Stomach smooth muscle (tissue), 2 donors: ENCODE measurements around the gene NOS3.

ENCODE experiments used
- H3K27ac ChIP-seq: one replicate; pipeline ENCODE4 v1.7.0; 2013; ENCODE audit warnings: mild to moderate bottlenecking, low read length, inconsistent platforms
- H3K27me3 ChIP-seq, 2 donors: one replicate each; pipeline ENCODE4 v1.7.0; 2013; ENCODE audit warnings: low read length in 2 of 2; ENCODE audit not compliant: insufficient read depth in 2 of 2, control insufficient read depth in 1 of 2
- H3K36me3 ChIP-seq, 2 donors: one replicate each; pipeline ENCODE4 v1.7.0; 2013; ENCODE audit warnings: low read length in 2 of 2; ENCODE audit not compliant: control insufficient read depth in 2 of 2, insufficient read depth in 2 of 2
- H3K4me1 ChIP-seq: one replicate; pipeline ENCODE4 v1.7.0; 2013; ENCODE audit warnings: low read length; ENCODE audit not compliant: control insufficient read depth, insufficient read depth
- H3K4me3 ChIP-seq, 2 donors: one replicate each; pipeline ENCODE4 v1.7.0; 2013; ENCODE audit warnings: low read length in 2 of 2
- H3K9ac ChIP-seq, 2 donors: one replicate each; pipeline ENCODE4 v1.7.0; 2013; ENCODE audit warnings: low read length in 2 of 2, mild to moderate bottlenecking in 1 of 2
- H3K9me3 ChIP-seq, 2 donors: one replicate each; pipeline ENCODE4 v1.7.0; 2013; ENCODE audit warnings: low read length in 2 of 2; ENCODE audit not compliant: control insufficient read depth in 2 of 2
- donor health status: healthy.
- donor health status: Pancreatic carcinoma.

NOS3 gene

DNA sequence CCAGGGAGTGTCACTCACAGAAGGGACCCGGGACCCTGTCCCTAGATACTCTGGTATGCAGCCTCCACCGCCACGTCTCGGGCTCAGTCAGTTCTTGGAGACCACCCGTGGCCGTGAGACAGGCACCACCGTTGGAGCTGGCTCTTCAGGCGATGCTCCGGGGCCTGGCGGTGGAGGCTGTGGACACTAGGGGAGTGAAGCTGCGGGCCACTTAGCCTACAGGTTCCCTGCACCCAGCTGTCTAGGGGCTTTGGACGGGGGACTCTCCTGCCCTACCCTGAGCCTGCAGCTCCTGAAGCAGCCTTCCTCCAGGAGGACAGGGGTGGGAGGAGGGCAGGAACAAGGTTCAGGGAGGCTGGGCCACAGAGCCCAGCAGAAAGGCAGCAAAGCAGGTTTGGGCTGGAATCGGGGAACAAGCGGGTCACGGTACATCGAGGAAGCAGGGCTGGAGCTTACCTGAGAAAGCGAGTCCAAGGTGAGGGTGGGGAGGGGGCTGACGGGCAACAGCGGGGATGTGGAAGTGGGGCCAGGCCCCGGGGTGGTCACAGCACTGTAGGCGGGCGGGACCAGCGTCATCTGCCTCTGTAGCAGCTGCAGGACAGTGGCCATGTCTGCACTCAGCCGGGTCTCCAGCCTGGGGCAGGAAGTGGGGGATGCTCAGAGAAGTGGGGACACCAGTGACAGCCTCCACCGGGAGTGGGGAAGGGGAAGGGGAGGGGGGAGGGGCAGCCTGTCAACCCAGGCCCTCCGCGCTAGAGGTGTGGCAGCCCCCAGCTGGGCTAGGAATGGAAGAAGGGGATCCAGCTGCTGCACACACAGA, 44.2 kb upstream of the NOS3 start:
- H3K9me3 ChIP-seq: no peaks in the 10 kb centered on the region
- no peaks in the 10 kb centered on the region for H3K27me3 ChIP-seq
- peak overlapping the region; percentile 96 for H3K27ac ChIP-seq
- H3K4me1 ChIP-seq: peaks cover 53% of the 10 kb centered on the region
- H3K9ac ChIP-seq: peak overlapping the region; percentile 33 to 36
- H3K36me3 ChIP-seq: peaks cover 14 to 24% of the 10 kb centered on the region in 2 donors
- H3K4me3 ChIP-seq: no peak overlapping the region

DNA sequence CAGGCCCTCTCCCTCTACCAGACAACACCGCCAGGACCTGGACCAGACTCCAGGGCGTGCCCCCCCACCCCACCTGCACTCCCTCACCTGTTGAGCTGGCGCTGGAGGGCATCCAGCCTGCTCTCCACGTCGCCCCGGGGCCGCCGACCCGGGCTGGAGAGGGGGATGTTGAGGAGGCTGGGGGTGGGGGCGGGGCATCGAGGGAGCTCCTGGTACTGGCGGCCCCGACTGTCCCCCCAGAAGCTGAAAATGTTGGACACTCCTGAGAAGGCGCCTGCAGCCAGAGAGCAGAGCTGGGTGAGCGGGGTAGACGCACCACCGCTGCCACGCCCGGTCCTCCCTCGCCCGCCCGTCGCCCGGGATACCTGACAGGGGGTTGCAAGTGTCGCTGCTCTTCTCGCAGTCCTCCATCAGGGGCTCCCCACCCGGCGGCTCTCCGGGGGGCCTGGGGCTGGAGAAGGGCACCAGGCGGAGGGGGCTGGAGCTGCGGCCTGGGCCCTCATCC, 43.5 kb upstream of the NOS3 start:
- no peak overlapping the region for H3K9ac ChIP-seq
- no peaks in the 10 kb centered on the region for H3K9me3 ChIP-seq
- peaks cover 51% of the 10 kb centered on the region for H3K4me1 ChIP-seq
- H3K4me3 ChIP-seq: no peak overlapping the region
- no peaks in the 10 kb centered on the region for H3K27me3 ChIP-seq
- peaks cover 14 to 30% of the 10 kb centered on the region in 2 donors for H3K36me3 ChIP-seq
- peak overlapping the region; percentile 96 for H3K27ac ChIP-seq

GRCh38 chr7:150947761-150948651, 42.8 kb upstream of the NOS3 start:
- Histone ChIP-seq H3K9me3 (no peaks in the 10 kb centered on the region), H3K27ac (no peak overlapping the region), H3K27me3 (no peaks in the 10 kb centered on the region), H3K4me3 (no peak overlapping the region), H3K36me3 (peaks cover 15 to 30% of the 10 kb centered on the region in 2 donors), H3K9ac (no peak overlapping the region), H3K4me1 (peaks cover 51% of the 10 kb centered on the region)

GRCh38 chr7:150948791-150949251, 42.0 kb upstream of the NOS3 start:
- no peaks in the 10 kb centered on the region for H3K27me3 ChIP-seq
- H3K4me3 ChIP-seq: no peak overlapping the region
- H3K4me1 ChIP-seq: peaks cover 57% of the 10 kb centered on the region
- H3K9ac ChIP-seq: no peak overlapping the region
- H3K36me3 ChIP-seq: peaks cover 15 to 30% of the 10 kb centered on the region in 2 donors
- H3K9me3 ChIP-seq: no peaks in the 10 kb centered on the region
- H3K27ac ChIP-seq: no peak overlapping the region

- no peaks in the 10 kb centered on the region for H3K27me3 ChIP-seq
- peaks cover 64% of the 10 kb centered on the region for H3K4me1 ChIP-seq
- H3K4me3 ChIP-seq: no peak overlapping the region
- peaks cover 15 to 26% of the 10 kb centered on the region in 2 donors for H3K36me3 ChIP-seq
- H3K9ac ChIP-seq: no peak overlapping the region
- no peaks in the 10 kb centered on the region for H3K9me3 ChIP-seq
- peak overlapping the region; percentile 11 for H3K27ac ChIP-seq
Measured at GRCh38 chr7:150949564-150949963, 41.3 kb upstream of the NOS3 start.

- Histone ChIP-seq H3K36me3 (peaks cover 13 to 26% of the 10 kb centered on the region in 2 donors), H3K27me3 (no peaks in the 10 kb centered on the region), H3K4me3 (no peak overlapping the region), H3K27ac (peak overlapping the region; percentile 11), H3K9ac (no peak overlapping the region), H3K9me3 (no peaks in the 10 kb centered on the region), H3K4me1 (peaks cover 64% of the 10 kb centered on the region)
Measured at GRCh38 chr7:150949971-150950491, 40.8 kb upstream of the NOS3 start.

DNA sequence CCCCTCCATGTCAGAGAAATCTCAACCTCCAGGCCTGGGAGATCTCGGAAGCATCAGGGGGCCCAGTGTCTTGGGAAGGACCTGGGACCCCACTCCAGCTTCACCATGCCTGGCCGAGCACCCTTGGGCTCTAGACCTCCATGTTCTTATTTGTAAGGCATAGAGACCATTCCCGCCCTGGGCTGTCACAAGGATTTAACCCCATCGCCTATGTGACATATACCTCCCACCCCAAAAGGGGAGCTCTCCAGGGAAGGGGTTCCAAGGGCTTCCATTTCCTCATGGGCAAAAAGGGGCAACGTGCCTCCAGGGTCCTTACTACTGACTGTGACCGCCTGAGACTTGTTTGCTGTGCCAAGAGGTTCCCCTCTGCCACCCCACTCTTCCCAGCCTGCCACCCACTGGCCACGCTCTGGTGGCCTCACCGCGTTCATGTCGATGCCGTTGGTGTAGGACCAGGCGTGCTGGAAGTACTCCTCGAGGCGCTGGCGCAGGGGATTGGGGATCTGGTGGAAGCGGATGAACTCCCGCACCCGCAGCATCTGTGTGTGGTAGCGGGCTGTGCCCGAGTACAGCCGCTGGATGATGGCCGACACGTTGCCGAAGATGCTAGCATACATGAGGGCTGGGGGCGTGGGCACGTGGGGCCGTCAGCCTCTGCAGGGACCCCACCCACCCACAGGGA, 40.2 kb upstream of the NOS3 start:
- Histone ChIP-seq H3K9me3 (no peaks in the 10 kb centered on the region), H3K27me3 (no peaks in the 10 kb centered on the region), H3K4me3 (no peak overlapping the region), H3K27ac (peak overlapping the region; percentile 94), H3K4me1 (peaks cover 63% of the 10 kb centered on the region), H3K36me3 (peaks cover 13 to 26% of the 10 kb centered on the region in 2 donors), H3K9ac (no peak overlapping the region)

DNA sequence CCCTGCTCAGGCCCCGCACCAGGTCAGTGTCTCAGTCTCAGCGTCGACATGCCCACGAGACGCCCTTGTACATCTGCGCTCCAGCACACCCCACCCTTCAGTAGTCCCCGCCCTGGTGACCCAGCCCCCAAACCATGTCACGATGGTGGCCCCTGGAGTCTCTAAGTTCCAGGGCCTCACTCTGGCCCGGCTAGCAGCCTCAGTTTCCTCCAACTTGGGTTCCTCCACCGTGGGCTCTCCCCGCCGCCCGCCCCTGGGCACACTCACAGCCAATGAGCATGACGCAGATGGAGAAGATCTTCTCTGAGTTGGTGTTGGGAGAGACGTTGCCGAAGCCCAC, 39.7 kb upstream of the NOS3 start:
- Histone ChIP-seq H3K27me3 (no peaks in the 10 kb centered on the region), H3K27ac (peak overlapping the region; percentile 94), H3K36me3 (peaks cover 13 to 26% of the 10 kb centered on the region in 2 donors)

GRCh38 chr7:150951521-150951920, 39.3 kb upstream of the NOS3 start:
- no peaks in the 10 kb centered on the region for H3K9me3 ChIP-seq
- peaks cover 13 to 26% of the 10 kb centered on the region in 2 donors for H3K36me3 ChIP-seq
- peak overlapping the region; percentile 94 for H3K27ac ChIP-seq
- no peak overlapping the region for H3K4me3 ChIP-seq
- H3K27me3 ChIP-seq: no peaks in the 10 kb centered on the region
- H3K4me1 ChIP-seq: peaks cover 61% of the 10 kb centered on the region
- H3K9ac ChIP-seq: no peak overlapping the region

More for the DNA sequence above, 39.7 kb upstream of the NOS3 start:
- peaks cover 62% of the 10 kb centered on the region for H3K4me1 ChIP-seq
- no peaks in the 10 kb centered on the region for H3K9me3 ChIP-seq
- no peak overlapping the region for H3K9ac ChIP-seq
- no peak overlapping the region for H3K4me3 ChIP-seq
